ENCODE results near the gene ADAMTSL3. TPM values are rescaled to one million over a fixed set of nuclear protein-coding genes. Genes with fewer than 3 reads are reported as not detected.

ADAMTSL3 gene
- polyA plus RNA-seq, 1 of the 3 experiments (the other 2 are of a cell fraction), result 0.02 TPM

DNA sequence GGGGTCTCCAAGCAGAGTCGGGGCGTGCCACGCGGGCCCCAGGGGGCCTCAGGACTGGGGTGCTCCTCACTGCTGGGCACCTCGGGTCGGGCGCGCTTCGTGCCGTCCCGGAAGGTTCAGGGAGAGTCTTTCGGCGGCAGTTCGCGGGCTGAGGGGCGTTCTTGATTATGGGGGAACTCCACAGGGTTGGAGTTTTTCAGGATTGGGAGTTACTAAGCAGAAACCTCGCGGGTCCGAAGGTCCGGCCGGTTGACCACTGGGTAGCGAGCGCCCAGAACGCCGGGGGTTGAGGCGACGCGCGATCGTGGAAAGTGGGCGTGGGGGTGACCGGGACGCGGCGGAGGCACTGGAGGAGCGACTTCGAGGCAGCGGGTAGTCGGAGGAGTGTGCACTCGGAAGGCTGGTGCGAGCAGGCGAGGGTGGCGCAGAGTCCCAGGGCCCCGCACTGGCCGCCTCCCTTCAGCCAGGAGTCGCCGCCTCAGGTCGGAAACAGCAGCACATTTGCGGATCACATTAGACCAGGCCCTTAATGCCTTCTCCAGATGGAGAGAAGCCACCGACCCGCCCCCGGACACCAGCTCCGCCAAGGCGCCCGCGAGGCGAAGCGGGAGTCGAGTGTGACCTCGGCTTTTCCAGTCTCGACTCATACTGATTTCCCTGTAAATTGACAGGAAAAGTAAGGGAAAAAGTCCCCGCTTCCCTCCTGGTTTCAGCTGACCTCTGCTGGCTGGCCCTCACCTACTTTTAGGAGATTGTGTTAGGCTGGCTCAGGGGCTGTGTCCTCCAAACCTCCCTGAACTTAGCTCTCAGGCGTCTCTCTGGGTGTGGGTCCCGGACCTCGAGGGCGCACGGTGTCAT, 685 bp downstream of the ADAMTSL3 start (continued):
- no peak for TF ChIP-seq SMC3 (IDR thresholded peaks at IDR 0.05; ENCODE audit: low read depth, low read length)
- no peak for TF ChIP-seq RFX5 (IDR thresholded peaks at IDR 0.05; ENCODE audit: low read length)
- TF ChIP-seq RXRA (IDR thresholded peaks at IDR 0.05; ENCODE audit: borderline replicate concordance, low read depth), result no peak
- no peak for TF ChIP-seq GABPA (IDR thresholded peaks at IDR 0.05; ENCODE audit: low read depth)

DNA sequence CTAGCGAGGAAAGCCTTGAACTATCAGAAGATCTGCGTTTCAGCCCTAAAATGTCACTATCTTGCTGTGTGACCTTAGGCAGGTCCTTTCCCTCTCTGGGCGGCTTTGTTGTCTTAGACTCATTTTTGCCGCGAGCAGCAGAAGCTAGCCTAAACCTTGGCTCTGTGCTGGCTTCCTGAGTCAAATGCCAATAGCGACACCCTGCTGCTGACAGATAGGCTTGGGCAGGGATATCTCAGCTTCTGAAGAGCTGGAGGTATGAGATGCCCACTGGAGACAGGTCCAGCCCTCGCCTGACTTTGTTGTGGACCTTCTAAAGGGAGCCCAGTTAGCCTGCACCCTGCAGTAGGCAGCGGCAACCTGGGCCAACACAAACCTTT, 1.3 kb downstream of the ADAMTSL3 start:
- H3K4me2 ChIP-seq, result no peak overlapping the region
- no peak overlapping the region for H3K27ac ChIP-seq (ENCODE audit: low read depth in 2 of 2, low read length in 1 of 2)
- H3K36me3 ChIP-seq (replicated peaks in 1 of 2; ENCODE audit: control insufficient read depth in 1 of 2, insufficient read depth in 2 of 2, low read length in 1 of 2), result no peaks in the 10 kb centered on the region
- H2AFZ ChIP-seq (ENCODE audit: low read depth), result no peak overlapping the region
- H3F3A ChIP-seq (replicated peaks; ENCODE audit: insufficient read depth), result no peaks in the 10 kb centered on the region
- no peaks in the 10 kb centered on the region for H3K9me3 ChIP-seq
- no peaks in the 10 kb centered on the region for H4K20me1 ChIP-seq (ENCODE audit: insufficient read depth)
- POLR2A ChIA-PET, result no interaction called here
- WGBS (ENCODE audit: low lambda C conversion rate), result 54% methylated on average over 8 of the region's 8 CpGs
- H3K4me1 ChIP-seq (ENCODE audit: control insufficient read depth in 1 of 2, insufficient read depth in 2 of 2, low read depth in 1 of 2, low read length in 1 of 2), result no peaks in the 10 kb centered on the region
- CTCF ChIA-PET, result interaction anchor here (1.2 kb wide), 1 partner anchor 10 kb away, joined by 3 read pairs; no protein-coding TSS in a partner anchor
- no peaks in the 10 kb centered on the region for H3K9me2 ChIP-seq
- no peak for DNase-seq
- H3K4me3 ChIP-seq (ENCODE audit: low read depth in 2 of 2, low read length in 1 of 2), result no peak overlapping the region
- no peaks in the 10 kb centered on the region for H3K79me2 ChIP-seq (ENCODE audit: insufficient read depth)
- H3K27me3 ChIP-seq (ENCODE audit: insufficient read depth), result peaks cover 40% of the 10 kb centered on the region; the same call in 1 of the 2 replicates
- H3K9ac ChIP-seq, result no peak overlapping the region
- TF ChIP-seq NFIC (IDR thresholded peaks at IDR 0.05; ENCODE audit: borderline replicate concordance), result no peak
- TF ChIP-seq GABPA (IDR thresholded peaks at IDR 0.05; ENCODE audit: low read depth), result no peak
- TF ChIP-seq TAF1 (IDR thresholded peaks at IDR 0.05; ENCODE audit: borderline replicate concordance, low read depth, low read length), result no peak
- TF ChIP-seq, protein P1, sequence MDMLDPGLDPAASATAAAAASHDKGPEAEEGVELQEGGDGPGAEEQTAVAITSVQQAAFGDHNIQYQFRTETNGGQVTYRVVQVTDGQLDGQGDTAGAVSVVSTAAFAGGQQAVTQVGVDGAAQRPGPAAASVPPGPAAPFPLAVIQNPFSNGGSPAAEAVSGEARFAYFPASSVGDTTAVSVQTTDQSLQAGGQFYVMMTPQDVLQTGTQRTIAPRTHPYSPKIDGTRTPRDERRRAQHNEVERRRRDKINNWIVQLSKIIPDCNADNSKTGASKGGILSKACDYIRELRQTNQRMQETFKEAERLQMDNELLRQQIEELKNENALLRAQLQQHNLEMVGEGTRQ (IDR thresholded peaks at IDR 0.05; ENCODE audit: borderline replicate concordance, low read depth, low read length), result no peak
- no peak for TF ChIP-seq GATA2 (CRISPR knock-in tag; IDR thresholded peaks at IDR 0.05)
- TF ChIP-seq SIN3A (IDR thresholded peaks at IDR 0.05; ENCODE audit: borderline replicate concordance, low read depth, low read length), result no peak
- TF ChIP-seq CHD2 (IDR thresholded peaks at IDR 0.05; ENCODE audit: low read length, partially characterized antibody), result no peak
- no peak for TF ChIP-seq USF1 (IDR thresholded peaks at IDR 0.05; ENCODE audit: borderline replicate concordance, low read depth)
- TF ChIP-seq EZH2phosphoT487 (IDR thresholded peaks at IDR 0.05; ENCODE audit: borderline replicate concordance, low read depth), result no peak
- no peak for TF ChIP-seq FOXJ3 (CRISPR knock-in tag; IDR thresholded peaks at IDR 0.05)
- TF ChIP-seq POLR2AphosphoS5 (IDR thresholded peaks at IDR 0.05; ENCODE audit: low read depth, low read length), result no peak
- TF ChIP-seq CTCF (IDR thresholded peaks at IDR 0.05), result no peak
- TF ChIP-seq FOSL2 (IDR thresholded peaks at IDR 0.05; ENCODE audit: borderline replicate concordance, low read depth), result no peak
- TF ChIP-seq PBX3 (IDR thresholded peaks at IDR 0.05), result no peak
- no peak for TF ChIP-seq RCOR1 (IDR thresholded peaks at IDR 0.05; ENCODE audit: low read length)
- no peak for TF ChIP-seq ELF1 (IDR thresholded peaks at IDR 0.05)
- TF ChIP-seq EP300 (IDR thresholded peaks at IDR 0.05; ENCODE audit: borderline replicate concordance in 1 of 2, low read depth in 1 of 2, low read length in 1 of 2), result no peak
- TF ChIP-seq, protein P2, sequence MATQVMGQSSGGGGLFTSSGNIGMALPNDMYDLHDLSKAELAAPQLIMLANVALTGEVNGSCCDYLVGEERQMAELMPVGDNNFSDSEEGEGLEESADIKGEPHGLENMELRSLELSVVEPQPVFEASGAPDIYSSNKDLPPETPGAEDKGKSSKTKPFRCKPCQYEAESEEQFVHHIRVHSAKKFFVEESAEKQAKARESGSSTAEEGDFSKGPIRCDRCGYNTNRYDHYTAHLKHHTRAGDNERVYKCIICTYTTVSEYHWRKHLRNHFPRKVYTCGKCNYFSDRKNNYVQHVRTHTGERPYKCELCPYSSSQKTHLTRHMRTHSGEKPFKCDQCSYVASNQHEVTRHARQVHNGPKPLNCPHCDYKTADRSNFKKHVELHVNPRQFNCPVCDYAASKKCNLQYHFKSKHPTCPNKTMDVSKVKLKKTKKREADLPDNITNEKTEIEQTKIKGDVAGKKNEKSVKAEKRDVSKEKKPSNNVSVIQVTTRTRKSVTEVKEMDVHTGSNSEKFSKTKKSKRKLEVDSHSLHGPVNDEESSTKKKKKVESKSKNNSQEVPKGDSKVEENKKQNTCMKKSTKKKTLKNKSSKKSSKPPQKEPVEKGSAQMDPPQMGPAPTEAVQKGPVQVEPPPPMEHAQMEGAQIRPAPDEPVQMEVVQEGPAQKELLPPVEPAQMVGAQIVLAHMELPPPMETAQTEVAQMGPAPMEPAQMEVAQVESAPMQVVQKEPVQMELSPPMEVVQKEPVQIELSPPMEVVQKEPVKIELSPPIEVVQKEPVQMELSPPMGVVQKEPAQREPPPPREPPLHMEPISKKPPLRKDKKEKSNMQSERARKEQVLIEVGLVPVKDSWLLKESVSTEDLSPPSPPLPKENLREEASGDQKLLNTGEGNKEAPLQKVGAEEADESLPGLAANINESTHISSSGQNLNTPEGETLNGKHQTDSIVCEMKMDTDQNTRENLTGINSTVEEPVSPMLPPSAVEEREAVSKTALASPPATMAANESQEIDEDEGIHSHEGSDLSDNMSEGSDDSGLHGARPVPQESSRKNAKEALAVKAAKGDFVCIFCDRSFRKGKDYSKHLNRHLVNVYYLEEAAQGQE (IDR thresholded peaks at IDR 0.05; ENCODE audit: low read depth, low read length), result no peak
- no peak for TF ChIP-seq MXI1 (IDR thresholded peaks at IDR 0.05; ENCODE audit: low read depth, low read length)

All from SK-N-SH (cell line).